ENCODE measurements around the gene CDK9. TPM values are rescaled to one million over a fixed set of nuclear protein-coding genes. Genes with fewer than 3 reads are reported as not detected.
"Not testable (repeated sequence)": the region's sequence is repeated elsewhere in the genome, so short reads cannot be mapped to it uniquely, and the experiment has no call there.

CDK9 gene
- total RNA-seq, 3 donors from 2014 or later (not counting 1 experiment from before 2014, with no cell fraction given) = 181 to 207 (median 188) TPM

GRCh38 chr9:127755061-127756060 is 30.5 kb upstream of the CDK9 start:
- no peak overlapping the region for H3K27ac ChIP-seq (ENCODE audit: low read length)
- H3K4me1 ChIP-seq (ENCODE audit: control insufficient read depth, insufficient read depth, low read length) = no peaks in the 10 kb centered on the region
- no peak for DNase-seq
- H3K9me3 ChIP-seq (ENCODE audit: control insufficient read depth, insufficient read depth, low read length) = no peaks in the 10 kb centered on the region
- Mint-ChIP-seq H3K27me3 (ENCODE audit: low read depth in 2 of 2) (no peaks in the 10 kb centered on the region), H3K9me3 (no peaks in the 10 kb centered on the region), H3K27ac (no peak overlapping the region), H3K4me3 (no peak overlapping the region), H3K4me1 (peaks cover 4 to 31% of the 10 kb centered on the region in 2 donors), H3K36me3 (peaks cover 5% of the 10 kb centered on the region)
- no peak for TF ChIP-seq CTCF (IDR thresholded peaks at IDR 0.05)
- peaks cover 57% of the 10 kb centered on the region for H3K36me3 ChIP-seq (ENCODE audit: control insufficient read depth, insufficient read depth, low read length)
- ATAC-seq = no peak
- 97% methylated on average over 55 of the region's 61 CpGs for WGBS (ENCODE audit: insufficient coverage)
- intact Hi-C loops (cut with micrococcal nuclease) = no loop called here
- H3K27me3 ChIP-seq (ENCODE audit: control insufficient read depth, insufficient read depth, low read length) = no peaks in the 10 kb centered on the region
- no peak overlapping the region for H3K4me3 ChIP-seq (ENCODE audit: low read length)

GRCh38 chr9:127756233-127756632 is 29.6 kb upstream of the CDK9 start:
- peaks cover 0 to 24% of the 10 kb centered on the region in 2 donors for H3K4me1 Mint-ChIP-seq

GRCh38 chr9:127756776-127757175 is 29.1 kb upstream of the CDK9 start:
- H3K27me3 ChIP-seq (ENCODE audit: control insufficient read depth, insufficient read depth, low read length); H3K9me3 Mint-ChIP-seq; H3K27me3 Mint-ChIP-seq (ENCODE audit: low read depth in 2 of 2); H3K4me3 Mint-ChIP-seq; H3K36me3 Mint-ChIP-seq; H3K9me3 ChIP-seq (ENCODE audit: control insufficient read depth, insufficient read depth, low read length); H3K4me3 ChIP-seq (ENCODE audit: low read length); intact Hi-C loops (cut with micrococcal nuclease); ATAC-seq; H3K27ac ChIP-seq (ENCODE audit: low read length); H3K27ac Mint-ChIP-seq; H3K4me1 ChIP-seq (ENCODE audit: control insufficient read depth, insufficient read depth, low read length); DNase-seq: not testable (repeated sequence)
- WGBS (ENCODE audit: insufficient coverage) = 91% methylated on average over 11 of the region's 11 CpGs
- H3K4me1 Mint-ChIP-seq = peaks cover 0 to 19% of the 10 kb centered on the region in 2 donors
- H3K36me3 ChIP-seq (ENCODE audit: control insufficient read depth, insufficient read depth, low read length) = peaks cover 53% of the 10 kb centered on the region

More at GRCh38 chr9:127756233-127756632, 29.6 kb upstream of the CDK9 start:
- H3K27ac Mint-ChIP-seq = no peak overlapping the region
- no peaks in the 10 kb centered on the region for H3K4me1 ChIP-seq (ENCODE audit: control insufficient read depth, insufficient read depth, low read length)
- no peaks in the 10 kb centered on the region for H3K27me3 Mint-ChIP-seq (ENCODE audit: low read depth in 2 of 2)
- intact Hi-C loops (cut with micrococcal nuclease) = no loop called here
- H3K9me3 ChIP-seq (ENCODE audit: control insufficient read depth, insufficient read depth, low read length) = no peaks in the 10 kb centered on the region
- ATAC-seq (no peak), DNase-seq (no peak)
- no peaks in the 10 kb centered on the region for H3K27me3 ChIP-seq (ENCODE audit: control insufficient read depth, insufficient read depth, low read length)
- peaks cover 54% of the 10 kb centered on the region for H3K36me3 ChIP-seq (ENCODE audit: control insufficient read depth, insufficient read depth, low read length)
- no peak overlapping the region for H3K4me3 ChIP-seq (ENCODE audit: low read length)
- no peak overlapping the region for H3K4me3 Mint-ChIP-seq
- H3K27ac ChIP-seq (ENCODE audit: low read length) = no peak overlapping the region
- H3K9me3 Mint-ChIP-seq = no peaks in the 10 kb centered on the region
- H3K36me3 Mint-ChIP-seq = no peaks in the 10 kb centered on the region
- no peak for TF ChIP-seq CTCF (IDR thresholded peaks at IDR 0.05)
- WGBS (ENCODE audit: insufficient coverage) = 93% methylated on average over 3 of the region's 3 CpGs

- Histone ChIP-seq H3K9me3 (ENCODE audit: control insufficient read depth, insufficient read depth, low read length) (no peaks in the 10 kb centered on the region), H3K4me3 (ENCODE audit: low read length) (no peak overlapping the region), H3K27ac (ENCODE audit: low read length) (no peak overlapping the region), H3K36me3 (ENCODE audit: control insufficient read depth, insufficient read depth, low read length) (peaks cover 60% of the 10 kb centered on the region), H3K4me1 (ENCODE audit: control insufficient read depth, insufficient read depth, low read length) (peaks cover 20% of the 10 kb centered on the region), H3K27me3 (ENCODE audit: control insufficient read depth, insufficient read depth, low read length) (no peaks in the 10 kb centered on the region)
- no peak for DNase-seq
- peak overlapping the region; percentile 63 to 85 for H3K27ac Mint-ChIP-seq
- ATAC-seq = no peak
- no peaks in the 10 kb centered on the region for H3K27me3 Mint-ChIP-seq (ENCODE audit: low read depth in 2 of 2)
- peaks cover 20 to 24% of the 10 kb centered on the region in 2 donors for H3K4me1 Mint-ChIP-seq
- H3K9me3 Mint-ChIP-seq = no peaks in the 10 kb centered on the region
- no peak for TF ChIP-seq CTCF (IDR thresholded peaks at IDR 0.05)
- 89% methylated on average over 5 of the region's 5 CpGs for WGBS (ENCODE audit: insufficient coverage)
- no peak overlapping the region for H3K4me3 Mint-ChIP-seq
- intact Hi-C loops (cut with micrococcal nuclease) = no loop called here
- no peaks in the 10 kb centered on the region for H3K36me3 Mint-ChIP-seq
These were observed 27.0 kb upstream of the CDK9 start for GRCh38 chr9:127758843-127759242.
